Measurements from ENCODE around the gene GRIN3B.

Gene GRIN3B

GRCh38 chr19:1054102-1055027, 54.1 kb downstream of the GRIN3B start:
- no peak for TF ChIP-seq CTCF (IDR thresholded peaks at IDR 0.05; ENCODE audit: insufficient read depth, low read depth, low read length, missing control alignments)
- no peak overlapping the region for H3K4me3 ChIP-seq (ENCODE audit: low read length)
- DNase-seq (ENCODE audit: low read depth) = no peak

GRCh38 chr19:1055028-1055425, 54.8 kb downstream of the GRIN3B start:
- no peak for TF ChIP-seq CTCF (IDR thresholded peaks at IDR 0.05; ENCODE audit: insufficient read depth, low read depth, low read length, missing control alignments)
- H3K4me3 ChIP-seq (ENCODE audit: low read length) = no peak overlapping the region
- DNase-seq (ENCODE audit: low read depth) = no peak

DNA sequence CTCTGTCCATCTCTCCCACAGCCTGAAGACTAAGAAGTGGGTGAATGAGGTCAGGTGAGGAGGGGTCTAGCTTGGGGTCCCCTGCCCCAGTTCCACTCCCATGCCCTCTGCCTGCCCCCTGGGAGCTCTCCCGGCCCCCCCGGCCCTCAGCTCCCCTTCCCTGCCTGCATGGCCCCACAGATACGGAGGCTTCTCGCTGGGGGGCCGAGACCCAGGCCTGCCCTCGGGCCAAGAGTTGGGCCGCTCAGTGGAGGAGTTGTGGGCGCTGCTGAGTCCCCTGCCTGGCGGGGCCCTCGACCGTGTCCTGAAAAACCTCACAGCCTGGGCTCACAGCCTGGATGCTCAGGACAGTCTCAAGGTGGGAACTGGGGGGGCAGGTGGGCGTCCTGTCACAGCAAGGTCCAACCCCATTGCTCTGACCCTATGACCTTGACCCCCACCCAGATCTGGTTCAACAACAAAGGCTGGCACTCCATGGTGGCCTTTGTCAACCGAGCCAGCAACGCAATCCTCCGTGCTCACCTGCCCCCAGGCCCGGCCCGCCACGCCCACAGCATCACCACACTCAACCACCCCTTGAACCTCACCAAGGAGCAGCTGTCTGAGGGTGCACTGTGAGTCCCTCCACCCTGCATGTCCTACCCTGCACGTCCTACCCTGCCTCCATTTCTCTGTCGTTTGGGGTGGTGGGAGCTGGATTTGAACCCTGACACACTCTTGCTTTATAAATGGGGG, 55.8 kb downstream of the GRIN3B start:
- DNase-seq (ENCODE audit: low read depth) = no peak
- TF ChIP-seq CTCF (IDR thresholded peaks at IDR 0.05; ENCODE audit: insufficient read depth, low read depth, low read length, missing control alignments) = no peak
- H3K4me3 ChIP-seq (ENCODE audit: low read length) = no peak overlapping the region

DNA sequence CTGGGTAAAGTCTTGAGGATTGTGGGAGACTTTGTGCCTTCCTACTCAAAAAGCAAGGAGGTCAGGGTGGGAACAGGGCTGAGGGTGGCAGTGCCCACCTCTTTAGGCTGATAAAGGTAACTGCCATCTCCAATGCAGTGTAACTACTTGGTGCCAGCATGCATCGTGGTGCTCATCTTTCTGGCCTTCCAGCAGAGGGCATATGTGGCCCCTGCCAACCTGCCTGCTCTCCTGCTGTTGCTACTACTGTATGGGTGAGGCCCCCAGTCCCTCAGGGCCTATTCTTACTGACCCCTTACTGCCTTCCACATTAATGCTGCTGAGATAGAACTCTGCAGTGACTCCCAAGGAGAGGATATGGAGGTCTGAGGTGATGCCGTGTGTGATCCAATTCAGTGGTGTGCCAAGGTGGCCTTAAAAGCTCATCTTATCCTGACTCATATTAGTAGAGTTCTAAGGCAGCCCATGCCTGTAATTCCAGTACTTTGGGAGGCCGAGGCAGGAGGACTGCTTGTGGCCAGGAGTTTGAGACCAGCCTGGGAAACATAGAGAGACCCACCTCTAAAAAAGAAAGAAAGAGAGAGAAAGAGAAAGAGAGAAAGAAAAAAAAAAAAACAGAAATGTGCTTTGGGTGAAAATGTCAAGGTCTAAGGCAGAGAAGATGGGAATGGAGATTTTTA, 57.1 kb downstream of the GRIN3B start:
- H3K4me3 ChIP-seq (ENCODE audit: low read length) = no peak overlapping the region
- TF ChIP-seq CTCF (IDR thresholded peaks at IDR 0.05; ENCODE audit: insufficient read depth, low read depth, low read length, missing control alignments) = peak; percentile 5
- peak; percentile 70 for DNase-seq (ENCODE audit: low read depth)

GRCh38 chr19:1058112-1058511, 57.9 kb downstream of the GRIN3B start:
- no peak overlapping the region for H3K4me3 ChIP-seq (ENCODE audit: low read length)
- DNase-seq (ENCODE audit: low read depth) = no peak
- TF ChIP-seq CTCF (IDR thresholded peaks at IDR 0.05; ENCODE audit: insufficient read depth, low read depth, low read length, missing control alignments) = no peak
